GM10266 (cell line): ENCODE measurements around the gene CTSL.
"Not testable (repeated sequence)": the region's sequence is repeated elsewhere in the genome, so short reads cannot be mapped to it uniquely, and the experiment has no call there.

Source experiments
- DNase-seq: peaks from one replicate; pipeline ENCODE4 v3.0.0; 2012; ENCODE audit errors: extremely low spot score
- TF ChIP-seq, protein P1 (sequence below): IDR thresholded peaks from 2 replicates; pipeline ENCODE4 v1.5.1; 2012; ENCODE audit warnings: mild to moderate bottlenecking, low read depth; ENCODE audit not compliant: control insufficient read depth, insufficient read depth; ENCODE audit errors: missing control alignments

CTSL gene

GRCh38 chr9:87748881-87749280, 23.0 kb downstream of the CTSL start:
- TF ChIP-seq, protein P1, sequence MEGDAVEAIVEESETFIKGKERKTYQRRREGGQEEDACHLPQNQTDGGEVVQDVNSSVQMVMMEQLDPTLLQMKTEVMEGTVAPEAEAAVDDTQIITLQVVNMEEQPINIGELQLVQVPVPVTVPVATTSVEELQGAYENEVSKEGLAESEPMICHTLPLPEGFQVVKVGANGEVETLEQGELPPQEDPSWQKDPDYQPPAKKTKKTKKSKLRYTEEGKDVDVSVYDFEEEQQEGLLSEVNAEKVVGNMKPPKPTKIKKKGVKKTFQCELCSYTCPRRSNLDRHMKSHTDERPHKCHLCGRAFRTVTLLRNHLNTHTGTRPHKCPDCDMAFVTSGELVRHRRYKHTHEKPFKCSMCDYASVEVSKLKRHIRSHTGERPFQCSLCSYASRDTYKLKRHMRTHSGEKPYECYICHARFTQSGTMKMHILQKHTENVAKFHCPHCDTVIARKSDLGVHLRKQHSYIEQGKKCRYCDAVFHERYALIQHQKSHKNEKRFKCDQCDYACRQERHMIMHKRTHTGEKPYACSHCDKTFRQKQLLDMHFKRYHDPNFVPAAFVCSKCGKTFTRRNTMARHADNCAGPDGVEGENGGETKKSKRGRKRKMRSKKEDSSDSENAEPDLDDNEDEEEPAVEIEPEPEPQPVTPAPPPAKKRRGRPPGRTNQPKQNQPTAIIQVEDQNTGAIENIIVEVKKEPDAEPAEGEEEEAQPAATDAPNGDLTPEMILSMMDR: no peak
- no peak for DNase-seq

DNA sequence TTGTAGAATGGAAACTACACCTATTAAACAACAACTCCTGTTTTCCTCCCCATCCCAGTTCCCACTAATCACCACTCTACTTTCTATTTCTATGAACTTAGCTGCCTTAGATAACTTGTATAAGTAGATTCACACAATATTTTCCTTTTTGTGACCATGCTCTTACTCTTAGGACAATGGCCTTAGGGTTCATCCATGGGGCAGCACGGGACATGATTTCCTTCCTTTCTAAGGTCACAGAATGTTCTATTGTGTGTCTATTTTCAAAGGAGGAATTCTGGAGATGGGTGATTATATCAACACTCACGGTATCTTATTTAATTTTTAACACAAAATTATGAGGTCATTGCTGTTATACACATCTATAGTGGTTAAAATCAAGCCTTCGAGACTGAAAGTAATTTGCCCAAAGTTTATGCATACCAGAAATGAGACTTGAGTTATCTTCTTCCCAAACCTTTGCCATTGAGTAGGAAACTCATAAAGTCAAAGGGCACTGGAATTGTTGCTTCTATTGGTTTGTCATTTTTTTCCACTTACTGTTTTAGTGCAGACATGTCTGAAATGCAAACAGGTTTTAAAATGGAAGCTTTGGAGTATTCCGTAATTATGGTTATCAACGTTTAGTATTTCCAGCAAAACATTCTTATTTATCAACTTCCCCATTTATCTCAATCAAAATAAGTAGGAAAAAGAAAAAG, 23.6 kb downstream of the CTSL start:
- DNase-seq: no peak
- TF ChIP-seq, protein P1: no peak

- DNase-seq: no peak
- TF ChIP-seq, protein P1: no peak
These were observed 24.8 kb downstream of the CTSL start for GRCh38 chr9:87750726-87751125.

DNA sequence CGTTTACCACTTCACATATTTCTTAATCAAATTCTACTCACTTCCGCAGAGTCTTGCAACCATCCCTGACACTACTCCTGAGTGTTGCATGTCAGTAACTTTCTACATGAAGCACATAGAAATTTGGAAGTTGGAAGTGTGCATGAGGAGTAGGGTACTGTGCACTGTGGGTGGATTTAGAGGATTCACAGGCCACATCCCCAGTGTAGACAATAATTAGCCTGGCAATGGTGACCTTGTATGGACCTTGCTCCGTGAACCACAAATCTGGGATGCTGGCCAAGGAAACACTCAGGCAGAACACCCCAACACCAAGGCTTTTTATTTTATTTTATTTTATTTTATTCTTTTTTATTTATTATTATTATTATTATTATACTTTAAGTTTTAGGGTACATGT, 25.5 kb downstream of the CTSL start:
- TF ChIP-seq, protein P1: no peak
- DNase-seq: no peak

DNA sequence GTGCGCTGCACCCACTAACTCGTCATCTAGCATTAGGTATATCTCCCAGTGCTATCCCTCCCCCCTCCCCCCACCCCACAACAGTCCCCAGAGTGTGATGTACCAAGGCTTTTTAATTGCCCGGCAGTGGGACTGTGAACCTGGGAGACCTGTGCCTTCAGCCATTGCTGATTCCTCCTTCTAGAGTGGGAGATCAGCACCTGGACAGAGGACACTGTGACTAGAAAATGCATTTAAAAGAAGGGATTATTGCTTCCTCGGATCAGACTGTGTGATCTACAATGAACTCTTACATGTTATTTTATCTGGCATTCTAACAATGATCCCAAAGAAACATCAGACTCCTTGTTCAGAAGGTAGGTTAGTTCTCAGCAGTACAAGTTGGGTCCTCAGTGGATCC, 25.9 kb downstream of the CTSL start:
- TF ChIP-seq, protein P1: no peak
- DNase-seq: no peak

- no peak for DNase-seq
- TF ChIP-seq, protein P1: no peak
These were observed 27.4 kb downstream of the CTSL start for GRCh38 chr9:87753313-87753712.

DNA sequence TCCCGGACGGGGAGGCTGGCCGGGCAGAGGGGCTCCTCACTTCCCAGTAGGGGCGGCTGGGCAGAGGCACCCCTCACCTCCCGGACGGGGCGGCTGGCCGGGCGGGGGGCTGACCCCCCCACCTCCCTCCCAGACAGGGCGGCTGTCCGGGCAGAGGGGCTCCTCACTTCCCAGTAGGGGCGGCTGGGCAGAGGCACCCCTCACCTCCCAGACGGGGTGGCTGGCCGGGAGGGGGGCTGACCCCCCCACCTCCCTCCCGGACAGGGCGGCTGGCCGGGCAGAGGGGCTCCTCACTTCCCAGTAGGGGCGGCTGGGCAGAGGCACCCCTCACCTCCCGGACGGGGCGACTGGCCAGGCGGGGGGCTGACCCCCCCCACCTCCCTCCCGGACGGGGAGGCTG, 32.4 kb downstream of the CTSL start:
- not testable (repeated sequence) for DNase-seq

DNA sequence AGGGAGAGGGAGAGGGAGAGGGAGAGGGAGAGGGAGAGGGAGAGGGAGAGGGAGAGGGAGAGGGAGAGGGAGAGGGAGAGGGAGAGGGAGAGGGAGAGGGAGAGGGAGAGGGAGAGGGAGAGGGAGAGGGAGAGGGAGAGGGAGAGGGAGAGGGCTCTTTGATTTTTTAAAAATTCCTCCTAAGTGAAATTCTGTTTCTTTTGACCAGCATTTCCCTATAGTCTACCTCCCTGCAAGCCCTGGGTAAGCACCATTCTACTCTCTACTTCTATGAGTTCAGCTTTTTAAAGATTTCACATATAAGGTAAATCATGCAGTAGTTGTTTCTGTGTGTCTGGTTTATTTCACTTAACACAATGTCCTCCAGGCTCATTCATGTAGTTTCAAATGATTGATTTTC, 34.1 kb downstream of the CTSL start:
- DNase-seq: not testable (repeated sequence)
